GM19238 (cell line): ENCODE results near the gene AMBP.

Experiments used
- DNase-seq: peaks from one replicate; pipeline ENCODE4 v3.0.0; 2011; ENCODE audit warnings: low spot score; ENCODE audit not compliant: insufficient read length

Gene AMBP

GRCh38 chr9:114078021-114078780 is at the start of gene AMBP:
TSS of gene AMBP (minus strand) at chr9:114078300. CDS start at chr9:114078209, 91 bp downstream.
- DNase-seq: no peak

DNA sequence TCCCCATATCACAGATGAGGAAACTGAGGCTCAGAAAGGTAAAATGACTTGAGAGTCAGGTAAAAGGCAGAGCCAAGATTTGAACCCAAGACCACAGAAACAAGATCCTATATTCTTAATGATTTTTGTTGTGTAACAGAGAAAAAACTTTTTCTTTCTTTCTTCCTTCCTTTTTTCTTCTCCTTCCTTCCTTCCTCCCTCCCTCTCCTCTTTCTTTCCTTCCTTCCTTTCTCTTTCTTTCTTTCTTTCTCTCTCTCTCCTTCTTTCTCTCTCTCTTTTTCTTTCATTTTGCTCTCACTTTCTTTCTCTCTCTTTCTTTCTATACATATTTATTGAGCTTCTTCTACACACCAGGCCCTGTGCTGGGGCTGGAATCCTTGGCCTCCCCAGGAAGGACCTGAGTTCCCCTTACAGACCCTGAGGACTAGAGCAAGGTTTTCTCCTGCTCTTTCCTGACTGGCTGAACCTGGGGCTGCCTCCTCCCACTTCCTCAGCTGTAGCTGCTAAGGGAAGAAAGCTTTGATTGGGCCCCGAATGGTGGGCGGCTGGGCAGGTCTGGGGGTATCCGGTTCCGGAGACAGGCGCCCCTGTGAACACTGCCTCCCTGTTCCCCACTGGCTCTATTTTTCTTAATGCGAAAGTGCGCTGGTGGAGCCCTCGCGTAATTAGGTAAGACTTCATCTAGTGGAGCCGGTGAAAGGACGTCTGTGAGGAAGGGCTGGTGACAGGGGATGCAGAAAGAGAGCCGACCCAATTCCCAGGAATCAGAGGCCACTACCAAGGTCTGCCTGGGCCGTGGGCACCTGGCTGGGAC is 48.4 kb upstream of the AMBP start:
- no peak for DNase-seq

DNA sequence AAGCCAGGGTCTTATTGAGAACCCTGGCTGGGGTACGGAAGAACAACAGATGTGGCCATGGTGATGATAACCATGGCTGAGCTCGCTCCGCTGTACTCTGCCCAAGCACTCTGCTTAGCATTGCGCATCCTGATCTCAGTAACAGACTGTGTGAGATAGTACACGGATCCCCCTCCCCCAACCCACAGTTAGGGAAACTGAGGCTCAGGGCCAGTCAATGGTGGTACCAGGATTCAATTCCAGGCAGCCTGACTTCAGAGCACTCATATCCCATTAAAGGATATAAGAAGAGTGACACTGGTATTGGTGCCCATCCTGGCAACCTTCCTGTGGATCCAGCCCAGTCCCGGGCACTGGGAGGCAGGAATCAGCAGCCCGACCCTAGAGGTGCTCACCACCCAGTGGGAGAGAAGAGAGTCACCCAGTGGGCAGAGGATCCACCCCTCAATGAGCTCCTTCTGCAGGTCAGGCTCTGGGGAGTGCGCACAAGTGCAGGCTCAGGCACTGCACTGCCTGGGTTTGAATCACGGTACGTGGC is 47.4 kb upstream of the AMBP start:
- DNase-seq: no peak

- no peak for DNase-seq
Measured at GRCh38 chr9:114124666-114125475, 46.8 kb upstream of the AMBP start.

DNA sequence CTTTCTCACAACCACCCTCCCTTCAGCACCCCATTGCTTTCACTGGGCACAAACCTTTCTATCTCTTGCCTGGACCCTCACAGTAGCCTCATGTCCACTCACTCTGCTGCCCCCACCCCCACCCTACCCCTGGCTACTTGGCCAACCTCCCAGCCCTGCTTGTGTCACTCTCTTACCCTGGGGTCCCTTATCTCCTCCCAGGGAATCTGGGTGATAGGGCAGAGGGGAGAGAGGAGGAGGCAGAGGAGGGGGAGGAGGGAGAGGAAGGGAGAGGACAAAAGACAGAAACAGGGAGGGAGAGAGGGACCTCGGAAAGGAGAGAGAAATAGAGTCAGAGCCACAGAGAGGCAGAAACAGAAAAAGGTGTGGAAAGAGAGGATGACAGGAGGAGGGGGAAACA is 46.0 kb upstream of the AMBP start:
- DNase-seq: no peak

- DNase-seq: no peak
Measured at GRCh38 chr9:114123031-114123977, 45.2 kb upstream of the AMBP start.

GRCh38 chr9:114122136-114123027 is 44.3 kb upstream of the AMBP start:
- no peak for DNase-seq

GRCh38 chr9:114121227-114122135 is 43.4 kb upstream of the AMBP start:
- DNase-seq: no peak

GRCh38 chr9:114120192-114121014 is 42.3 kb upstream of the AMBP start:
- DNase-seq: no peak

GRCh38 chr9:114119242-114120191 is 41.4 kb upstream of the AMBP start:
- no peak for DNase-seq

DNA sequence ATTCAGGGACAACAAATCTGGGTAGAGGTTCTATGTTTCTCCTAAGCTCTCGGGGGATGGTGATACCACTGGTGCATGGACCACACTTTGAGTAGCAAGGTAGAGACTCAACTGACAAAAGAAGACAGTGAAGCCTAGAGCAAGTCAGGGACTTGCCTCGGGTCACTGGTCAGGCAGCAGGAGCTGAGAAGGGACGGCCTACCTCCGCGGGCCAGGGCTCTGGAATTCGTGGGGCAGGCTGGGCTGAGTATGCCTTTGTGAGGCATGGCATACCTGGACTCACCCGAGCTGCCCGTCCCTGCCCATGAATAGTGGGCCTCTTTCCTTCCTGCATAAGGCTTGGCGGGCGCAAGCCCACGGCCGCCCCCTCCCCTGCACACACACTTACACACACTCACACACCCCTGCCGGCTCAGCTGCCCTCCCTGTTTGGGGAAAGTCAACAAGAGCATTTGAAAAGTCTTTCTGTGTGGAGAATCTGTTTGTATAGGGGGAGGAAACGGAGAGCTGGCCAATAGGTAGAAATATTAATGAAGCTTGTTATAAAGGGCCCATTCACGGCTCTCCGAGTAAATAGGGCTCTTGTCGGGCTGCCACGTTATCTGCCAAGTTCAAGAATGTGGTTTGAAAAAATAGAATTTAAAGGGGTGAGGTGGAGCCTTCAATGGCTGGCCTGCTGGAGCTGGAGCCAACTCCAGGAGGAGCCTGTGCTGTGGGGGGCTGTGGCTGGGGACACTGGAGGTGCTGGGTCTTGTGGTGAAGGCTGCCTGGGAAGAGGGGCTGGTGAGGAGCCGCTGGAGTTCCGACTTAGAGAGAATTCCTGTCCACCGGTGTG is 40.1 kb upstream of the AMBP start:
- DNase-seq: no peak

- DNase-seq: no peak
Measured at GRCh38 chr9:114117614-114117995, 39.5 kb upstream of the AMBP start.

- DNase-seq: no peak
Measured at GRCh38 chr9:114116126-114116747, 38.1 kb upstream of the AMBP start.

DNA sequence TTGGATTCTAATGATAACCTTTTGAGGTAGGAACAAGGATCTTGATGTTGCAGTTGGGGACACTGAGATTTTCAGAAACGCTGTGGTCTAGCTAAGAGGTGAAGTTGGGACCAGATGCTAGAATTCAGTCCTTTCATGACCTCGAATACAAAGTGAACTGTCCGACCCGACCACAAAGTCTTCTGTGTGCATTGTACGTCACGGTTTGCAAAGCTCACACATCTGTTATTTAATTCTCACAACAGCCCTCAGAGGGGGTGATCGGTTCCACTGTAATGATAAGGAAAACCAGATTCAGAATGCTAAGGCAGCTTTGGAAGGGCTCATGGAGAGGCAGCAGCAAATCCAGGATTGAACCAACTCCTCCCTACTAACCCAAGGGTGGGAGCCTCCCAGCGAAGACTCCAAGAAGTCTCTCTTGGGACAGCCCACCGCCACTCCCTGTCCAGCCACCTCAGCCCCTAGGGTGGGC is 37.6 kb upstream of the AMBP start:
- DNase-seq: no peak

DNA sequence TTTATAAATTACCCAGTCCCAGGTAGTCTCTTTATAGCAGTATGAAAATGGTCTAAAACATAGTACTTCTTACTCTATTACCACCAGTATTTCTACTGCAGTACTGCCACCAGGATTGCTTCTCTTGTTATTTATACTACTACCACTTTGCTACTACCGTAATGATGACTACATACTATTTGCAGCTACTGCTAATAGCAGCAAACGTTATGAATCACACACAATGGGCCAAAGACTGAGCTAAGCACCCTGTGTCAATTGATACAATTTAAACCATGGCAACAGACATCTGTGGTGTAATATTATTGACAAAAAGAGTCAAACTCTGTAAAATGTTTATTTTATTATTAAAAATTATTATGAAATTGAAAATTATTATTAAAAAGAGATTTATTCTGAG is 36.3 kb upstream of the AMBP start:
- no peak for DNase-seq
